Neural cell (in vitro differentiated cells): ENCODE data around the gene ITGB5. TPM values are rescaled to one million over a fixed set of nuclear protein-coding genes. Genes with fewer than 3 reads are reported as not detected.

Experiments
- H2AFZ ChIP-seq: fragments of 200-600, 300-800 bp; sonication (generic), shearing (Covaris generic); 2 replicates; pipeline ENCODE4 v1.6.0; 2014; ENCODE audit warnings: low read depth, mild to moderate bottlenecking, antibody characterized with exemption, low read length, moderate library complexity
- H3F3A ChIP-seq: fragments of 200-600 bp; shearing (Covaris generic); 2 replicates; pipeline ENCODE4 v1.6.1; 2016; ENCODE audit warnings: mild to moderate bottlenecking, moderate library complexity, mixed read lengths, antibody characterized with exemption, low read length; ENCODE audit not compliant: insufficient read depth, poor library complexity, severe bottlenecking
- H3K27ac ChIP-seq: fragments of 200-600, 300-800 bp; sonication (generic), shearing (Covaris generic); 2 replicates; pipeline ENCODE4 v1.5.1; 2014; ENCODE audit warnings: mild to moderate bottlenecking, low read length, moderate library complexity
- H3K27me3 ChIP-seq: fragments of 300-800, 200-600 bp; sonication (generic), shearing (Covaris generic); 2 replicates; pipeline ENCODE4 v1.6.0; 2014; ENCODE audit warnings: mild to moderate bottlenecking, low read depth, low read length, moderate library complexity; ENCODE audit not compliant: insufficient read depth
- H3K36me3 ChIP-seq: fragments of 300-800, 200-600 bp; sonication (generic), shearing (Covaris generic); 2 replicates; pipeline ENCODE4 v1.5.1; 2014; ENCODE audit warnings: mild to moderate bottlenecking, antibody characterized with exemption, low read length, moderate library complexity; ENCODE audit not compliant: insufficient read depth
- H3K4me2 ChIP-seq: fragments of 300-800, 200-600 bp; sonication (generic), shearing (Covaris generic); 2 replicates; pipeline ENCODE4 v1.6.0; 2014; ENCODE audit warnings: mild to moderate bottlenecking, low read length
- H3K4me3 ChIP-seq: fragments of 300-800, 200-600 bp; sonication (generic), shearing (Covaris generic); 2 replicates; pipeline ENCODE4 v1.5.1; 2014; ENCODE audit warnings: mild to moderate bottlenecking, low read length, moderate library complexity
- H3K79me2 ChIP-seq: fragments of 200-600 bp; shearing (Covaris generic); replicated peaks from 2 replicates; pipeline ENCODE4 v1.6.0; 2014; ENCODE audit warnings: mild to moderate bottlenecking, low read length, moderate library complexity; ENCODE audit not compliant: insufficient read depth
- H3K9ac ChIP-seq: fragments of 300-800, 200-600 bp; sonication (generic), shearing (Covaris generic); 2 replicates; pipeline ENCODE4 v1.6.1; 2016; ENCODE audit warnings: mild to moderate bottlenecking, low read length, mixed read lengths
- H3K9me2 ChIP-seq: fragments of 200-600 bp; shearing (Covaris generic); 2 replicates; pipeline ENCODE4 v1.6.1; 2016; ENCODE audit warnings: mild to moderate bottlenecking, low read length, mixed read lengths; ENCODE audit not compliant: insufficient read depth
- H3K9me3 ChIP-seq: fragments of 200-600, 300-800 bp; sonication (generic), shearing (Covaris generic); 2 replicates; pipeline ENCODE4 v1.6.1; 2016; ENCODE audit warnings: mild to moderate bottlenecking, mixed run types, low read length, moderate library complexity, mixed read lengths
- H4K20me1 ChIP-seq: fragments of 200-600 bp; shearing (Covaris generic); 2 replicates; pipeline ENCODE4 v1.6.1; 2016; ENCODE audit warnings: mild to moderate bottlenecking, mixed run types; ENCODE audit not compliant: insufficient read depth
- EP300 ChIP-seq: fragments of 450-650 bp; conservative IDR thresholded peaks from 2 replicates; pipeline ENCODE4 v1.6.1; 2014; ENCODE audit warnings: antibody characterized with exemption, mild to moderate bottlenecking, moderate library complexity; ENCODE audit not compliant: poor library complexity, severe bottlenecking
- EZH2 ChIP-seq: fragments of 200-600, 300-800 bp; shearing (Covaris generic), sonication (generic); IDR thresholded peaks from 2 replicates; pipeline ENCODE4 v1.6.1; 2014; ENCODE audit warnings: antibody characterized with exemption, low read length, borderline replicate concordance, mild to moderate bottlenecking; ENCODE audit not compliant: insufficient read depth, poor library complexity, severe bottlenecking
- MXI1 ChIP-seq: fragments of 450-650 bp; conservative IDR thresholded peaks from 2 replicates; pipeline ENCODE4 v1.6.1; 2014; ENCODE audit warnings: antibody characterized with exemption, mild to moderate bottlenecking; ENCODE audit not compliant: poor library complexity, severe bottlenecking
- POLR2AphosphoS5 ChIP-seq: IDR thresholded peaks from 2 replicates; pipeline ENCODE4 v1.6.1; 2012
- RAD21 ChIP-seq: fragments of 450-650 bp; conservative IDR thresholded peaks from 2 replicates; pipeline ENCODE4 v1.6.1; 2014; ENCODE audit warnings: antibody characterized with exemption, mild to moderate bottlenecking, moderate library complexity
- SMC3 ChIP-seq: fragments of 450-650 bp; conservative IDR thresholded peaks from 2 replicates; pipeline ENCODE4 v1.6.1; 2014; ENCODE audit warnings: antibody characterized with exemption, mild to moderate bottlenecking, moderate library complexity; ENCODE audit not compliant: poor library complexity
- TAF1 ChIP-seq: IDR thresholded peaks from 2 replicates; pipeline ENCODE4 v1.6.1; 2012; ENCODE audit warnings: low read depth
- polyA plus RNA-seq: library from polyadenylated mRNA; depleted of rRNA; stranded (reverse); fragments of >200 nt; gene quantifications from 2 replicates; pipeline ENCODE4 v1.2.3, GENCODE V29; 2014
- TF ChIP-seq, protein P1 (sequence below): fragments of 450-650 bp; IDR thresholded peaks from 2 replicates; pipeline ENCODE4 v1.5.1; 2014; ENCODE audit warnings: antibody characterized with exemption, mild to moderate bottlenecking, moderate library complexity; ENCODE audit not compliant: poor library complexity, severe bottlenecking
- TF ChIP-seq, protein P2 (sequence below): IDR thresholded peaks from 2 replicates; pipeline ENCODE4 v1.6.1; 2012; ENCODE audit warnings: borderline replicate concordance

ITGB5 gene
- polyA plus RNA-seq, 1 donor from 2014 or later: 1.2 TPM

DNA sequence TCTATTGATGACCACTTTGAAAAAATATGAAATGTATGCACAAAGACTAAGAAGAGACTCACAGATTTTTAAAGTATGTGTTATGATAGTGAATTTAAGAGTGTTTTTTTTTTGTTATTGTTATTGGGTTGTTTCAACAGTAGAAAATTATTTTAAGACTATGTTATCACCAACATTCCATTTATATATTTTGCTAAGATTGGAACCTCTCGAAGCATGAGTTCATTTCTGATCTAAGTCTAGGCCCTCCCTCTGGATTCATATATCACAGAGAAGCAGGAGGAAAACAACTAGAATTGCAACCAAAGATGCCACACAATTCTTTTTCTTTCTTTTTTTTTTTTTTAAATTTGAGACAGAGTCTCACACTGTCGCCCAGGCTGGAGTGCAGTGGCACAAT, 46.8 kb downstream of the ITGB5 start:
- Histone ChIP-seq H3F3A (no peaks in the 10 kb centered on the region), H2AFZ (no peak overlapping the region), H3K9me2 (no peaks in the 10 kb centered on the region), H3K79me2 (no peaks in the 10 kb centered on the region), H3K9ac (no peak overlapping the region), H3K4me2 (no peak overlapping the region), H3K9me3 (no peaks in the 10 kb centered on the region), H3K27ac (no peak overlapping the region), H3K4me3 (no peak overlapping the region), H3K36me3 (no peaks in the 10 kb centered on the region), H4K20me1 (no peaks in the 10 kb centered on the region), H3K27me3 (no peaks in the 10 kb centered on the region)
- no peak for TF ChIP-seq SMC3
- TF ChIP-seq, protein P1, sequence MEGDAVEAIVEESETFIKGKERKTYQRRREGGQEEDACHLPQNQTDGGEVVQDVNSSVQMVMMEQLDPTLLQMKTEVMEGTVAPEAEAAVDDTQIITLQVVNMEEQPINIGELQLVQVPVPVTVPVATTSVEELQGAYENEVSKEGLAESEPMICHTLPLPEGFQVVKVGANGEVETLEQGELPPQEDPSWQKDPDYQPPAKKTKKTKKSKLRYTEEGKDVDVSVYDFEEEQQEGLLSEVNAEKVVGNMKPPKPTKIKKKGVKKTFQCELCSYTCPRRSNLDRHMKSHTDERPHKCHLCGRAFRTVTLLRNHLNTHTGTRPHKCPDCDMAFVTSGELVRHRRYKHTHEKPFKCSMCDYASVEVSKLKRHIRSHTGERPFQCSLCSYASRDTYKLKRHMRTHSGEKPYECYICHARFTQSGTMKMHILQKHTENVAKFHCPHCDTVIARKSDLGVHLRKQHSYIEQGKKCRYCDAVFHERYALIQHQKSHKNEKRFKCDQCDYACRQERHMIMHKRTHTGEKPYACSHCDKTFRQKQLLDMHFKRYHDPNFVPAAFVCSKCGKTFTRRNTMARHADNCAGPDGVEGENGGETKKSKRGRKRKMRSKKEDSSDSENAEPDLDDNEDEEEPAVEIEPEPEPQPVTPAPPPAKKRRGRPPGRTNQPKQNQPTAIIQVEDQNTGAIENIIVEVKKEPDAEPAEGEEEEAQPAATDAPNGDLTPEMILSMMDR: no peak
- TF ChIP-seq, protein P2, sequence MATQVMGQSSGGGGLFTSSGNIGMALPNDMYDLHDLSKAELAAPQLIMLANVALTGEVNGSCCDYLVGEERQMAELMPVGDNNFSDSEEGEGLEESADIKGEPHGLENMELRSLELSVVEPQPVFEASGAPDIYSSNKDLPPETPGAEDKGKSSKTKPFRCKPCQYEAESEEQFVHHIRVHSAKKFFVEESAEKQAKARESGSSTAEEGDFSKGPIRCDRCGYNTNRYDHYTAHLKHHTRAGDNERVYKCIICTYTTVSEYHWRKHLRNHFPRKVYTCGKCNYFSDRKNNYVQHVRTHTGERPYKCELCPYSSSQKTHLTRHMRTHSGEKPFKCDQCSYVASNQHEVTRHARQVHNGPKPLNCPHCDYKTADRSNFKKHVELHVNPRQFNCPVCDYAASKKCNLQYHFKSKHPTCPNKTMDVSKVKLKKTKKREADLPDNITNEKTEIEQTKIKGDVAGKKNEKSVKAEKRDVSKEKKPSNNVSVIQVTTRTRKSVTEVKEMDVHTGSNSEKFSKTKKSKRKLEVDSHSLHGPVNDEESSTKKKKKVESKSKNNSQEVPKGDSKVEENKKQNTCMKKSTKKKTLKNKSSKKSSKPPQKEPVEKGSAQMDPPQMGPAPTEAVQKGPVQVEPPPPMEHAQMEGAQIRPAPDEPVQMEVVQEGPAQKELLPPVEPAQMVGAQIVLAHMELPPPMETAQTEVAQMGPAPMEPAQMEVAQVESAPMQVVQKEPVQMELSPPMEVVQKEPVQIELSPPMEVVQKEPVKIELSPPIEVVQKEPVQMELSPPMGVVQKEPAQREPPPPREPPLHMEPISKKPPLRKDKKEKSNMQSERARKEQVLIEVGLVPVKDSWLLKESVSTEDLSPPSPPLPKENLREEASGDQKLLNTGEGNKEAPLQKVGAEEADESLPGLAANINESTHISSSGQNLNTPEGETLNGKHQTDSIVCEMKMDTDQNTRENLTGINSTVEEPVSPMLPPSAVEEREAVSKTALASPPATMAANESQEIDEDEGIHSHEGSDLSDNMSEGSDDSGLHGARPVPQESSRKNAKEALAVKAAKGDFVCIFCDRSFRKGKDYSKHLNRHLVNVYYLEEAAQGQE: no peak
- no peak for TF ChIP-seq EZH2
- no peak for TF ChIP-seq MXI1
- no peak for TF ChIP-seq POLR2AphosphoS5
- TF ChIP-seq RAD21: no peak
- TF ChIP-seq TAF1: no peak
- TF ChIP-seq EP300: no peak

DNA sequence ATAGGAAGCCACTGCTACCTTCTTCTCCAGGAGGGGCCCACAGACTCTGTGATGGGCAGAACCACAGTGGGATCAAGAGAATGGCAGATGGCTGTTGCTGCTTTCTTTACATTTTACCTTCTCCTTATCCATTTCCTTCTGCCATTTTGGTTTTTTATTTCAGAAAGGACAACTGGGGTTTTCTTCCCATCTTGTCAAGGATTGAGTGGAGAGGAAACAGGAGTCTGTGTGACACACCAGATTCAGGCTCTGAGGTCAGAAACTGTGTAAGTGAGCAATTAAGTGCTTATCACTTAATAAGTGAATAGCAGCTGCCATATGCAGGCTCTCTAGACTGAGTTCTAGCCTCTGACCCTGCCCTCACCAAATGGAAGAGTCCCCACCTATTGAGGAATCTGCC, 47.3 kb downstream of the ITGB5 start:
- no peaks in the 10 kb centered on the region for H4K20me1 ChIP-seq
- H3K4me2 ChIP-seq: no peak overlapping the region
- no peaks in the 10 kb centered on the region for H3K79me2 ChIP-seq
- no peaks in the 10 kb centered on the region for H3K27me3 ChIP-seq
- no peak overlapping the region for H3K9ac ChIP-seq
- no peak overlapping the region for H3K4me3 ChIP-seq
- no peaks in the 10 kb centered on the region for H3K9me3 ChIP-seq
- H3K36me3 ChIP-seq: no peaks in the 10 kb centered on the region
- no peaks in the 10 kb centered on the region for H3K9me2 ChIP-seq
- no peak overlapping the region for H3K27ac ChIP-seq
- H3F3A ChIP-seq: no peaks in the 10 kb centered on the region
- TF ChIP-seq RAD21: no peak
- TF ChIP-seq MXI1: no peak
- TF ChIP-seq, protein P2: no peak
- no peak for TF ChIP-seq TAF1
- TF ChIP-seq EZH2: no peak
- TF ChIP-seq, protein P1: no peak
- no peak for TF ChIP-seq POLR2AphosphoS5
- TF ChIP-seq SMC3: no peak
- TF ChIP-seq EP300: no peak
- no peak overlapping the region for H2AFZ ChIP-seq
